Germinal center (tissue), 1 donor: ENCODE measurements around the gene P2RY14.

Experiments
- DNase-seq: peaks from one replicate; pipeline ENCODE4 v3.0.0; 2012; ENCODE audit warnings: mixed read lengths, low spot score

Gene P2RY14

GRCh38 chr3:151182349-151183079 is 95.8 kb downstream of the P2RY14 start:
- DNase-seq = no peak

GRCh38 chr3:151178208-151178845 is 100.0 kb downstream of the P2RY14 start:
- DNase-seq = no peak

- DNase-seq = no peak
These were observed 102.4 kb downstream of the P2RY14 start for GRCh38 chr3:151175952-151176351.

- DNase-seq = no peak
These were observed 104.0 kb downstream of the P2RY14 start for GRCh38 chr3:151174351-151174750.

GRCh38 chr3:151171145-151171757 is 107.1 kb downstream of the P2RY14 start:
- DNase-seq = no peak

- DNase-seq = peak; percentile 25
These were observed 108.2 kb downstream of the P2RY14 start for GRCh38 chr3:151169948-151170679.

GRCh38 chr3:151169262-151169947 is 108.9 kb downstream of the P2RY14 start:
- peak; percentile 38 for DNase-seq

- peak; percentile 47 for DNase-seq
These were observed 109.9 kb downstream of the P2RY14 start for GRCh38 chr3:151168269-151169094.

GRCh38 chr3:151166161-151166560 is 112.2 kb downstream of the P2RY14 start:
- no peak for DNase-seq

GRCh38 chr3:151165226-151165625 is 113.1 kb downstream of the P2RY14 start:
- DNase-seq = no peak
